Iris pigment epithelial cell (primary cell): Measurements from ENCODE around the gene TAF5L.
"Not testable (repeated sequence)": the region's sequence is repeated elsewhere in the genome, so short reads cannot be mapped to it uniquely, and the experiment has no call there.

ENCODE experiments used
- DNase-seq: peaks from one replicate; pipeline ENCODE4 v3.0.0-alpha.2; 2011; ENCODE audit warnings: low read depth

The TAF5L gene

DNA sequence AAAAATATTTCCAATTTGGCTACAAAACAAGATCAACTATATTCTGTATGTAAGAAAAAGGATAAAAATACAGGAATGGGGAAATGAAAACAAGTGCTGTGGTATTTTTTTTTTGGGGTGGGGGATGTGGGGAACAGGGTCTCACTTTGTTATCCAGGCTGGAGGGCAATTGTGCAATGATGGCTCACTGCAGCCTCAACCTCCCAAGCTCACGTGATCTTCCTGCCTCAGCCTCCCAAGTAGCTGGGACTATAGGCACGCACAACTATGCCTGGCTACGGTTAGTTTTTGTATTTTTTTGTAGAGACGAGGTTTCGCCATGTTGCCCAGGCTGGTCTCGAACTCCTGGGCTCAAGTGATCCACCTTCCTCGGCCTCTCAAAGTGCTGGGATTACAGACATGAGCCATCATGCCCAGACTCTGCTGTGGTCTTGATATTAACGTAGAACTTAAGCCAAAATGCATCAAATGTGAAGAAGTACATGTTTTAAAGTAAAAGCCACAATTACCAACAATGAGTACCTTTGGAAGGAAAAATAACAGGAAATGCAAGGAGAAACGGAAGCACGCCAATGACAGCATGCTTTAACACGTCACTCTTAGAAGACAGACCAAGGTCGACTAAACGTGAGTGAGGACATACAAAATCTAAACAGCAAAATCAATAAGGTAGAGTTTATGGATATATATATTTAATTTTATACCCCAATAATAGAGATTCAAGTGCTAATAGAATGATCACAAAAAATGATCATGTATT, 58.6 kb downstream of the TAF5L start:
- DNase-seq = no peak

DNA sequence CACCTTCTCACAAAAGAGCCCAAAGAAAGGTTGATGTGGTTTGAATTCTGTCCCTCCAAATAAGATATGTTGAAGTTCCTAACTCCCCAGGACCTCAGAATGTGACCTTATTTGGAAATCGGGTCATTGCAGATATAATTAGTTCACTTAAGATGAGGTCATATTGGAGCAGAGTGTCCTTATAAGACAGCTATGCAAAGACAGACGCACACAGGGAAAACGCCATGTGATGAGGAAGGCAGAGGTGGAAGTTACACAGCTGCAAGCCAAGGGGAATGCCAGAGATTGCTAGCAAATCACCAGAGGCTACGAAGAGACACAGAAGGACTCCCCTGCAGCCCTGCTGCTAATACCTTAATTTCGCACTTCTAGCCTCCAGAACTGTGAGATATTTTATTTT, 62.2 kb downstream of the TAF5L start:
- DNase-seq = peak; percentile 52

DNA sequence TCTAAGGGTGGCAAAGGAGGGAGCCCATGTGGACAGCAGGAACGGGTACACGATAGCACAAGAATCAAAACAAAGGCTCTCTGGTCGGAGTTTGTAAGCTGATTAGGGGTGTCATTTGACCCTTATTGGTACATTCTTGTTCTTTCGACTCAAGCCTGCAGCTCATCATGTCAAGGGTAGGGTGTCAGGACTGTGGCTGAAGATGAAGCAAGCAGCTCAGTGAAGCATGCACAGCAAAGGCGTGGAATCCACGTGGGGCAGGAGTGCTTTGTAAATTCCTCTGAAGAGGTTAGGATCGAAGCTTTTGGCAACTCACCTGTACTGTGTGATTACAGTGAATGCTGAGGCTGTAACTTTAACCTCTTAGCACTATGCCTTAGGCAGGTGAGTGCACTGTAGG, 62.7 kb downstream of the TAF5L start:
- peak; percentile 49 for DNase-seq

DNA sequence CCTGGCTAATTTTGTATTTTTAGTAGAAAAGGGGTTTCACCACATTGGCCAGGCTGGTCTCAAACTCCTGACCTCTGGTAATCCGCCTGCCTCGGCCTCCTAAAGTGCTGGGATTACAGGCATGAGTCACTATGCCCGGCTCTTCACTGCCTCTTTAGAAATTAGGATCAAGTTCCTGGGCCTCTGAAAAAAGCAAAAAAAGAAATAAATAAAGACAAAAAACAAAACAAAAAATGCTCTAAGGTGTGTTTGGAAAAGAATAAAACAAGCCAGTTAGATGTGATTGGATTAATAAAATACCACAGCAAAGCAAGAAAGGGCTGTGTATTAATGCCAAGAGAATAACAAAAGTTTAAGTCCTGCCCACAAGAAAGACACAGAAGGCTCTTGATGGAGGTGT, 63.2 kb downstream of the TAF5L start:
- DNase-seq = peak; percentile 24

DNA sequence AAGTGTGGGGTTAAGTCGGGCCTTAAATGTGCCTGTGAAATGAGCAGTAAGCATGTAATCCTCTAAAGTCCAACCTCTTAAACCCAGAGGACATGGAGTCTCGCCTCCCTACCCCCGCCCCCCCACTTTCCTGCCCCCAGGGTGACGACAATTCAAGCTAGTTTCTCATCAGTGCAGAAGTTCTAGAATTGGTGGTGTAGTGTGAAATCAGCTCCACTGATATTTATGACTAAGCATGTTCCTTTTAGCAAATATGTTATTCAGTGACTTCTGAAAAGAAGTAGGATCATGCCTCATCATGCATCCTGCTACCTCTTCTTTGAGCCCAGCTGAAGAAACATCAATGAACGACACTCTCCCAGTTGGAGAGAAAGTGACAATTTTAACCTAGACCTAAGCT, 64.8 kb downstream of the TAF5L start:
- no peak for DNase-seq

DNA sequence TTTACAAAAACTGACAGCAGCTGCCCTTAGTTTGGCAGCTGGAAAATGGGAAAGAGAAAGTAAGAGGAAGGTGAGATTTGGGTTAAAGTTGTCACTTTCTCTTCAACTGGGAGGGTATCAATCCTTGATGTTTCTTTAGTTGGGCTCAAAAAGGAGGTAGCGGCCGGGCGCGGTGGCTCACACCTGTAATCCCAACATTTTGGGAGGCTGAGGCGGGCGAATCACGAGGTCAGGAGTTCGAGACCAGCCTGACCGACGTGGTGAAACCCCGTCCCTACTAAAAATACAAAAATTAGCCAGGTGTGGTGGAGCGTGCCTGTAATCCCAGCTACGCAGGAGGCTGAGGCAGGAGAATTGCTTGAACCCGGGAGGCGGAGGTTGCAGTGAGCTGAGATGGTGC, 65.8 kb downstream of the TAF5L start:
- not testable (repeated sequence) for DNase-seq

DNA sequence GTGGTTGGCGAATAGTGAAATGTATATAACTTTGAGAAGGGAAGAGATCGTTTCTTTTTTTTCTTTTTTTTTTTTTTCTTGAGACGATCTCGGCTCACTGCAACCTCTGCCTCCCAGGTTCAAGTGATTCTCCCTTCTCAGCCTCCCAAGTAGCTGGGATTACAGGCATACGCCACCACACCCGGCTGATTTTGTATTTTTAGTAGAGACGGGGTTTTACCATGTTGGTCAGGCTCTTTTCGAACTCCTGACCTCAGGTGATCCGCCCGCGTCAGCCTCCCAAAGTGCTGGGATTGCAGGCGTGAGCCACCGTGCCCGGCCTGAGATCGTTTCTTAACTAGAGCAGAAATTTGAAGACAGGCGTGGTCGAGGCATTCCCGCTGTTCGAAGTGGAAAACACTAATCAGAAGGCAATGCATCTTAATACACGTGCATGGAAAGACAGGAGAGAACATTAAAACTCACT, 66.6 kb downstream of the TAF5L start:
- DNase-seq = not testable (repeated sequence)

DNA sequence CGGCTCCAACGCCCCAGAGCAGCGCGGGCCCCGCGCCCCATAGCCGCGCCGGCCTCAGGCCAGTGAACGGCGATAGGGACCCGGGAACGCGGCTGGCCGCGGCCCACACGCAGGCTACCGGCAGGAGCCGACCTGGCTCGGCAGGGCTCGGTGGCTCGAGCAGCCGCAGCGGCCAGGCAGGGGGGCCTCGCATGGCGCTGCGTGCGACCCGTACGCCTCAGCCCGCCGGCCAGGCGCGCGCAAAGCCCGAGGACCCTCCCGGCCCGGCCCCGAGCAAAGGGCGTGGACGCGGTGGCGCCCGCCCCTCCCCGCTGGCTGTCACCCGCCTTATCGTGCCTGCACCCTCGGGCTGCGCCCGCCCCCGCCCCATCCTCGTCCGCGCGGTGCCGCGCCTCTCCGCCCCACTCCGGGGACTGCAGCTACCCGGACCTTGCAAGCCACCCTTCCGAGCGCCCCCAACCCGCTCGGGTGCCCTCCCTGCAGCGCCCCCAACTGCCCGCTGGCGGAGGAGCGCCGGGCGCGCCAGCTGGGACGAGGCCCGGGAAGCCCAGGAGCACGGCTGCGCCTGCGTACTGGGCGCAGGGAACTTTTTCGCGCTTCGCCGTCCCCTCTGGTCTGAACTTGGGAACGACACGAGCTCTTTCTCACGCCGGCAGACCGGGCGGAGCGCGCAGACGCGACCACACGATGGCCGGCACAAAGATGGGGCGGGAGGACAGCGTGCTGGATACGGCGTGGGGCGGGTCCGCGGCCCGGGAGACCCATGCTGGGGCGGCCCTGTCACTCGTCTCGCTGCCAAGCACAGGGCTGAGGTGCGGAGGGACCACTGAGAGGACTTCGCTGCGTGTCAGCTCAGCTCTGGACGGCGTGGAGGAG, 67.2 kb downstream of the TAF5L start, which contains the start of gene ABCB10:
Gene ABCB10, minus strand, starts transcription at position 248 of the 876 bp plus-strand sequence. Its CDS starts 55 bp downstream, at position 193.
- DNase-seq = peak; percentile 97

DNA sequence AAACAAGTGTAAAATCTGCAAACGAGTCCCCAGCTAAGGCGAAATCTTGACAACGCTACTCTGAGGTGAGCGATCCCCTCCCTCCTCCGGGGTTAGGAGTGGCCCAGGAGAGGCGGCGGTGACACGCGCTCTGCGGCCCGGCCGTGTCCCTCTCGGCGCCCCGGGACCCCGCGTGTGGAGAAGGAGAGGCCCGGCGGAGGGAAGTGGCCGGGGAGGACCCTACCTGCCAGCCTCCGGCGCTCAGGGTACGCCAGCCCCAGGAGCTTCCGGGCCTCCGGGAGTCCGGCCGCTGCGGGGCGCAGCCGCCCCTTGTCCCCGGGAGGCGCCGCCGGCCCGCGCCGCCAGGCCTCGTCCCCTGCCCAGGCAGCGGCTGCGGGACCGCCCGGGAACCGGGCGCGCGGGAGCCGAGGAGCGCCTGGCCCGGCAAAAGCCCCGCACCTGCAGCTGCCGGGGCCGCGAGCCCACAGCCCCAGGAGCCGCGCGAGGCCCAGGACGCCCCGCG, 68.0 kb downstream of the TAF5L start:
- DNase-seq = peak; percentile 14

DNA sequence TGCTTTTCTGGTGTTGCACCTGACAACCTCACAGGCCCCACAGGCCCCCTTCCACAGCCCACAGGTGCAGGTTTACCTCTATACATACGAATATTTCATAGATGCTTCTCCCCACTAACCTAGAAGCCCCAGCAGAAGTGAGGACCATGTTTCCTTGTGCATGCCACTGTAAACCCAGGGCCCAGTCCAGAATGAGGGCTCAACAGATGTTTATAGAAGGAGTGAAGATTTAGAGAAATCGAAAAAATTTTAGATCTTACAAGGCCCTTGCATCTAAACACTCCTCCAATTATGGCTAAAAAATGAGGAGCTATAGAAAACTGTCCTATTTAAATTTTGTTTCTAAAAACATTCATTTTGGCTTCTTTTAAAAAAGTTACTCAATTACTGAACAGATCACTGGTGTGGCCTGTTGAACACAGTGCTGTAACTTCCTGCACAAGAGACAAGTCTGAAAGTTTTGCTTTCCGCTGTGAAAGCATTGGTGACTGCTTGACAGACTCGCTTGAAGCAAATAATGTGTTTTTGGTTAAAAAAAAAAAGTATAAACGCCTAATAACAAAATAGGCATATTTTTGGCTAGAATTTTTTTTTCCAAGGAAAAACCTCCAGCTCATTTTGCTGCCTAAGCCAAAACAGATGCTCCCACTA, 68.6 kb downstream of the TAF5L start:
- DNase-seq = peak; percentile 40

DNA sequence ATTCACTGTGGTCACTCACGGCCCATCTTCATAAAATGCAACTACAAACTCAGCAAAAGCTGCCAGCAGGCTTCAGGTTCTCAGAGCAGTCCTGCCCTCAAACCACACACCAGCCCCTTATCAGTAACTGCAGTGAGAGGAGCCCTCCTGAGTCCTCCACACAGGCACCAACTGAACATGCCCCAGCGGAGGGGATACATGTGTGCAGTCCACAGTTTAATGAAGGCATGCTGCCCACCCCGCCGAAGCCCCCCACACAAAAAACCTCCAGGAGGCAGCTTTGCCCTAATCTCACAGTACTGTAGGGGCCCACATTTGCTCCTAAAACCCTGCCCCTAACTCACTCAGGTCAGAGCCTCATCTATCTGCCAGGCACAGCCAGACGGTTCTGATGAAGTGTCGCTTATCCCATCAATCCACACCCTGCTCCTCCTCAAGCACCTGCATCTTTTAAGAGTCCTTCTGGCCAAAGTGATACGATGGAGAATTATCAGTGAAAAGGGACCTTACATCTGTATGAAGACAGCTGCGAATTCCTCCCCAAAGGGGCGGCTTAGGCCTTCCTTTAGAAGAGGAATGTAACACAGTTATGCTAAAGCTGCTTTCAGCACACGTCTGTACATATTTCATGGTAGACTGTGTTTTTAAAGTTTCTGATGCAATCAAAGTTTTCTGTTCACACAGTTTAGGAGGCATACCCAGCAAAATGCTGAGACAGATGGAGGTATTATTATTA, 70.9 kb downstream of the TAF5L start:
- no peak for DNase-seq

DNA sequence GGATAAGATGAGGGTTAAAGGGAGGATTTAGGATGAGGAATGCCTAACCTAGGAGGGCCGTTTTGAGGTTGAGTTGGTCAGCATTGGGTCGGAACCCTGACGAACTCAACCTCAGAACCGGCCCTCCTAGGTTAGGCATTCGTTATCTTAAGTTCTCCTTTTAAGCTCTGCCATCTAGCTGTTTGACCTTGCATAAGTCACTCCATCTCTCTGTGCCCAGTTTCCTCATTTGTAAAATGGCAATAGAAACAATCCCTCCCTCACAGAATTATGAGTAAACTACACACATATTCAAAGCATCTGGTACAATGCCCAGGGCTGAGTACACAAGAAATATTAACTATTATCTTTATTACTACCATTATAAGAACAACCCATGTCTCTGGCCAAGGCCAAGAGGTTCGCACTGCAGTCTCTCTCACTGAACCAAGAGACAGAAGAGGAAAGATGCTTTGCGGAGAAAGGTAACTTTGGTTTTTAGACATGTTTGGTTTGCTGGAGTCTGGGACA, 72.2 kb downstream of the TAF5L start:
- DNase-seq = no peak

DNA sequence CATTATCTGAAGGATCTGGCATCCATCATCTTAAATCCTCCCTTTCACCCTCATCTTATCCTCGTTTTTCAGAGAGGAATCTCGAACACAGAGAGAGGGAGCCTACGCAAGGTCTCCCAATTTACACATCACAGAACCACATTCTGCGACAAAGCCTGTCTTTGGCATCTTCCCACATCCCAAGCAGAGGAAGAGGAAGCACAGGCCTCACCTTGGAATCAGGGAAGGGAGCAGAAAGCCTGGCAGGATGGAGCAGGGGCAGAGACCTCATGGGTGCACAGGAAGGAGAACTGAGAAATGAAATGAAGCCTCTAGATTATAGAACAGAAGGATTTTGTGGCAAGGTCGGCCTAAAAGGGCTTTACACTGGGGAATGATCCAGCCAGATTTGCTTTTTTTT, 73.2 kb downstream of the TAF5L start:
- no peak for DNase-seq

DNA sequence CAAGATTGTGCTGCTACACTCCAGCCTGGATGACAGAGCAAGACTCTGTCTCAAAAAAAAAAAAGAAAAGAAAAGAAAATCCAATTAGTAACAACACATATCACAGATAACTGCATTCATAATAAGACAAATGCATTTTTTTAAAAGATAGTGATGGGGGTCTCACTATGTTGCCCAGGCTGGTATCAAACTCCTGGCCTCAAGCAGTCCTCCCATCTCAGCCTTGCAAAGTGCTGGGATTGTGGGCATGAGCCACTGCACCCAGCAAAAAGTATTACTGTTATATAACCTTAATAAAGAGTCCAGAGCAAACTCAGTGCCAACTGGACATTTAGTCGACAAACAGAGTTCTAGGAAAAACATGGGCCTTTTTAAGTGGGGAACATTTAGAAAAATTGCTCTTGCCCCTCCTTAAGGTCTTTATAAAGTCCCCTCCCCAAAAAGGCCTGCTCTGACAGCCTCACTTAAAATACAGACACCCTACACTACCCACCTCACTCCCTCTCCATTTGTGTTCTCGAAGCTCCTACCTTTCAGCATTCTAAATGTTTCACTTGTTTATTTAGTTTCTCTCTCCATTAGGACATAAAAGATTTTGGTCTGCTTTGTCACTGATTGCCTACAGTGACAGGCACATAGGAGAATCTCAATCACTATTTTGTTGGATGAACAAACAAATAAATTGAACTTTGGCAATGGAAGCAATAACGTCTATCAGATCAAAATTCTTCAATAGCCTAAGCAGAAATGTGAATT, 74.9 kb downstream of the TAF5L start:
- DNase-seq = no peak

DNA sequence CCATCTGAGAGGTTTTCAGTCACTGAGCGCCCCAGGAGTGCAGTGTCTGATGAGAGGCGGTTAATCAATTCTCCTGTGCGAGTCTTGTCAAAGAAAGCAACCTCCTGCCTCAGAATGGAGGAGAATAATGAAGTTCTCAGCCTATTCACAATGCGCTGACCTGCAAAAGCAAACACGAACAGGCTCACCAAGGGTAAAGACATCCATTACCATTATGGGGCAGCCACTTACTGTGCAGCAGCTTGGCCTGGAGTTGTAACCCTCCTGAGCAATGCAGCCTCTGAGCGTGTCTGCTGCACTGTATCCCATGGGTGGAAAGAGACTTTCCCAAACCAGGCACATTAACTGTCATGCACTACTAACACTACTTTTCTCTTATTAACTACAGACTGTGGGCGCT, 78.4 kb downstream of the TAF5L start:
- DNase-seq = no peak

DNA sequence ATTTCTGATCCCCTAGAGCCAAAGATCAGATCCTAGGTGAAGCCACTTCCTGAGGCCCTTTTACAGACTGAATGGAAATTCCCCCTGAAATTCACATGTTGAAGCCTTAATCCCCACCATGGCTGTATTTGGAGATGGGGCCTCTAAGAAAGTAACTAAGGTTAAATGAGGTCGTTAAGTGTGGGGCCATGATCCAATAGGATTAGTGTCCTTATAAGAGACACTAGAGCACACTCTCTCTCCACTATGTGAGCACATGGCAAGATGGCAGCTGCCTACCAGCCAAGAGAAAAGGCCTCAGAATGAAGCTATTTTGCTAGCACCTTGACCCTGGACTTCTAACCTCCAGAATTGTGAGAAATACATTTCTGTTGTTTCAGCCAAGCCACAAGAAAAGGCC, 81.3 kb downstream of the TAF5L start:
- DNase-seq = no peak
